WTC11 (cell line): Measurements from ENCODE around the gene PPP1R37. TPM values are rescaled to one million over a fixed set of nuclear protein-coding genes. Genes with fewer than 3 reads are reported as not detected.

Experiments
- ATAC-seq: fragments of 200-7000 bp; cut with Tn5 transposase; 2 replicates; pipeline ENCODE4 v1.10.0; 2021; ENCODE audit warnings: mild to moderate bottlenecking, moderate library complexity
- CTCF ChIA-PET: fragments of 300-600 bp; sonication (Branson Sonifier 250); formaldehyde crosslinking; loops from one replicate; lab custom pipeline; 2021; ENCODE audit warnings: antibody characterized with exemption; lab: Charles Lee
- POLR2A ChIA-PET: fragments of 350-600 bp; sonication (Branson Sonifier 250); formaldehyde crosslinking; loops from one replicate; lab custom pipeline; 2021; ENCODE audit warnings: antibody characterized with exemption; lab: Charles Lee
- DNase-seq: peaks from one replicate; pipeline ENCODE4 v3.0.0; 2021; ENCODE audit warnings: low spot score
- H3K27ac Mint-ChIP-seq: 2 replicates; pipeline ENCODE4 v1.8.0; 2021; ENCODE audit warnings: mixed read lengths
- H3K27me3 Mint-ChIP-seq: 2 replicates; pipeline ENCODE4 v1.8.0; 2021; ENCODE audit warnings: low read depth, mild to moderate bottlenecking, moderate library complexity, mixed read lengths
- H3K36me3 Mint-ChIP-seq: 2 replicates; pipeline ENCODE4 v1.8.0; 2021; ENCODE audit warnings: mixed read lengths
- H3K4me1 Mint-ChIP-seq: 2 replicates; pipeline ENCODE4 v1.8.0; 2022; ENCODE audit warnings: mixed read lengths
- H3K4me3 Mint-ChIP-seq: 2 replicates; pipeline ENCODE4 v1.8.0; 2021; ENCODE audit warnings: mild to moderate bottlenecking, moderate library complexity, mixed read lengths
- H3K9me3 Mint-ChIP-seq: 2 replicates; pipeline ENCODE4 v1.8.0; 2021; ENCODE audit warnings: mixed read lengths
- AFF4 ChIP-seq: sonication (generic); formaldehyde crosslinking; IDR thresholded peaks from 2 replicates; pipeline ENCODE4 v1.8.1; 2023; ENCODE audit warnings: mild to moderate bottlenecking, missing genetic modification reagents, borderline replicate concordance
- ATF6 ChIP-seq: sonication (generic); formaldehyde crosslinking; IDR thresholded peaks from 2 replicates; pipeline ENCODE4 v1.8.1; 2023; ENCODE audit warnings: mild to moderate bottlenecking, missing genetic modification reagents
- CDX4 ChIP-seq: fragments of 250-450 bp; sonication (Bioruptor Pico); IDR thresholded peaks from 2 replicates; pipeline ENCODE4 v1.9.0; 2021; ENCODE audit warnings: moderate library complexity, mild to moderate bottlenecking, inconsistent platforms, borderline replicate concordance
- CREM ChIP-seq: sonication (generic); formaldehyde crosslinking; IDR thresholded peaks from 2 replicates; pipeline ENCODE4 v1.8.1; 2022; ENCODE audit warnings: mild to moderate bottlenecking, missing genetic modification reagents, moderate library complexity
- CTCF ChIP-seq: fragments of 200-600 bp; IDR thresholded peaks from 2 replicates; pipeline ENCODE4 v1.8.0; 2022; ENCODE audit warnings: antibody characterized with exemption
- ELF4 ChIP-seq: sonication (generic); formaldehyde crosslinking; IDR thresholded peaks from 2 replicates; pipeline ENCODE4 v1.8.1; 2022; ENCODE audit warnings: low read depth, mild to moderate bottlenecking, moderate library complexity, missing genetic modification reagents
- HMGXB4 ChIP-seq: sonication (generic); formaldehyde crosslinking; IDR thresholded peaks from 2 replicates; pipeline ENCODE4 v1.8.1; 2023; ENCODE audit warnings: mild to moderate bottlenecking, moderate library complexity, missing genetic modification reagents
- IRF1 ChIP-seq: sonication (generic); formaldehyde crosslinking; IDR thresholded peaks from 2 replicates; pipeline ENCODE4 v1.8.0; 2023; ENCODE audit warnings: missing genetic modification reagents
- IRF2 ChIP-seq: sonication (generic); formaldehyde crosslinking; IDR thresholded peaks from 2 replicates; pipeline ENCODE4 v1.8.0; 2022; ENCODE audit warnings: low read depth, missing genetic modification reagents, borderline replicate concordance
- MXD4 ChIP-seq: fragments of 250-450 bp; sonication (Bioruptor Pico); IDR thresholded peaks from 2 replicates; pipeline ENCODE4 v1.8.0; 2021; ENCODE audit warnings: mild to moderate bottlenecking, moderate library complexity, borderline replicate concordance
- NFE2L1 ChIP-seq: sonication (generic); formaldehyde crosslinking; IDR thresholded peaks from 2 replicates; pipeline ENCODE4 v1.8.1; 2023; ENCODE audit warnings: missing genetic modification reagents
- NR3C1 ChIP-seq: sonication (generic); formaldehyde crosslinking; conservative IDR thresholded peaks from 2 replicates; pipeline ENCODE4 v1.8.1; 2023; ENCODE audit warnings: low read depth, mild to moderate bottlenecking, missing genetic modification reagents
- SMAD3 ChIP-seq: sonication (generic); formaldehyde crosslinking; IDR thresholded peaks from 2 replicates; pipeline ENCODE4 v1.8.0; 2022; ENCODE audit warnings: missing genetic modification reagents, mild to moderate bottlenecking, borderline replicate concordance
- STAT6 ChIP-seq: sonication (generic); formaldehyde crosslinking; conservative IDR thresholded peaks from 2 replicates; pipeline ENCODE4 v1.8.1; 2023; ENCODE audit warnings: mild to moderate bottlenecking, low read depth, missing genetic modification reagents, moderate library complexity
- USF1 ChIP-seq: sonication (generic); formaldehyde crosslinking; IDR thresholded peaks from 2 replicates; pipeline ENCODE4 v1.8.0; 2022; ENCODE audit warnings: mild to moderate bottlenecking, missing genetic modification reagents
- ZNF121 ChIP-seq: sonication (generic); formaldehyde crosslinking; IDR thresholded peaks from 2 replicates; pipeline ENCODE4 v1.8.0; 2023; ENCODE audit warnings: missing genetic modification reagents
- ZNF219 ChIP-seq: sonication (generic); formaldehyde crosslinking; IDR thresholded peaks from 2 replicates; pipeline ENCODE4 v1.8.0; 2023; ENCODE audit warnings: missing genetic modification reagents, mild to moderate bottlenecking, borderline replicate concordance
- ZNF317 ChIP-seq: sonication (generic); formaldehyde crosslinking; IDR thresholded peaks from 2 replicates; pipeline ENCODE4 v1.8.1; 2023; ENCODE audit warnings: low read depth, mild to moderate bottlenecking, moderate library complexity, missing genetic modification reagents, borderline replicate concordance
- ZNF423 ChIP-seq: fragments of 250-450 bp; sonication (Bioruptor Pico); IDR thresholded peaks from 2 replicates; pipeline ENCODE4 v2.1.2; 2022; ENCODE audit warnings: mild to moderate bottlenecking, moderate library complexity
- ZNF671 ChIP-seq: fragments of 250-450 bp; sonication (Bioruptor Pico); IDR thresholded peaks from 2 replicates; pipeline ENCODE4 v1.8.0; 2021; ENCODE audit warnings: mild to moderate bottlenecking
- total RNA-seq: library from RNA; stranded (reverse); gene quantifications from 3 replicates; pipeline ENCODE4 v1.2.3, GENCODE V29; 2021

Gene PPP1R37
- total RNA-seq, 1 experiment from 2014 or later = 35.4 TPM

GRCh38 chr19:45051929-45052579 lies 40.9 kb upstream of the PPP1R37 start (continued):
- TF ChIP-seq ZNF317 (CRISPR knock-in tag) (no peak), MXD4 (CRISPR knock-in tag) (no peak), HMGXB4 (CRISPR knock-in tag) (no peak), AFF4 (no peak)

GRCh38 chr19:45056831-45057230 lies 36.1 kb upstream of the PPP1R37 start:
- no peaks in the 10 kb centered on the region for H3K9me3 Mint-ChIP-seq
- no peak for DNase-seq
- ATAC-seq = no peak
- peaks cover 63% of the 10 kb centered on the region for H3K36me3 Mint-ChIP-seq
- H3K27me3 Mint-ChIP-seq = no peaks in the 10 kb centered on the region
- no peak overlapping the region for H3K4me3 Mint-ChIP-seq
- POLR2A ChIA-PET = interaction anchor here (0.9 kb wide), 1 partner anchor 18 kb away, joined by 4 read pairs; the partner anchor contains the start of gene CLASRP
- H3K4me1 Mint-ChIP-seq = peaks cover 3% of the 10 kb centered on the region; the same call in 1 of the 2 replicates
- no peak overlapping the region for H3K27ac Mint-ChIP-seq
- CTCF ChIA-PET = interaction anchor here (0.7 to 1.7 kb wide), 3 partner anchors 15 to 68 kb away, joined by 3 to 6 read pairs (median 3); partner anchors contain the start of gene CLASRP
- TF ChIP-seq CTCF (no peak), CREM (CRISPR knock-in tag) (no peak), ZNF121 (CRISPR knock-in tag) (no peak), SMAD3 (CRISPR knock-in tag) (no peak), ELF4 (CRISPR knock-in tag) (no peak), CDX4 (CRISPR knock-in tag) (no peak), STAT6 (CRISPR knock-in tag) (no peak), ZNF423 (CRISPR knock-in tag) (no peak), NR3C1 (CRISPR knock-in tag) (no peak), NFE2L1 (no peak), IRF2 (CRISPR knock-in tag) (no peak), IRF1 (CRISPR knock-in tag) (no peak), USF1 (CRISPR knock-in tag) (no peak), ZNF671 (CRISPR knock-in tag) (no peak), ZNF219 (no peak), ATF6 (CRISPR knock-in tag) (no peak)
